Activated T-helper 2 cell treated with anti-CD3 and anti-CD28 coated beads, Interferon-gamma antibody, Interleukin-2, Interleukin-4, amounts not matched to agents 10 μg/mL and 5 μg/mL and 100 μg/mL, durations not matched to agents 14 hours and 24 hours and 36 hours (primary cell): ENCODE measurements around the gene ERCC6. TPM values are rescaled to one million over a fixed set of nuclear protein-coding genes. Genes with fewer than 3 reads are reported as not detected.

Experiments used
- DNase-seq: peaks from one replicate; pipeline ENCODE4 v3.0.0; 2021; ENCODE audit warnings: low spot score
- H3K27ac Mint-ChIP-seq: one replicate; pipeline ENCODE4 v1.8.0; 2021; ENCODE audit warnings: mixed read lengths
- H3K27me3 Mint-ChIP-seq: one replicate; pipeline ENCODE4 v1.8.0; 2021; ENCODE audit warnings: low read depth, mixed read lengths
- H3K36me3 Mint-ChIP-seq: one replicate; pipeline ENCODE4 v1.8.0; 2021; ENCODE audit warnings: low read depth, mixed read lengths
- H3K4me1 Mint-ChIP-seq: one replicate; pipeline ENCODE4 v1.8.0; 2021; ENCODE audit warnings: low read depth, mixed read lengths
- H3K4me3 Mint-ChIP-seq: one replicate; pipeline ENCODE4 v1.8.0; 2021; ENCODE audit warnings: low read depth, mild to moderate bottlenecking, moderate library complexity, mixed read lengths
- H3K9me3 Mint-ChIP-seq: one replicate; pipeline ENCODE4 v1.8.0; 2021; ENCODE audit warnings: mixed read lengths
- intact Hi-C: fragments of 100-400 bp; cut with micrococcal nuclease; formaldehyde crosslinking; loops from one replicate; pipeline ENCODE4 v1.15.1; 2023
- total RNA-seq: library from RNA; stranded (reverse); gene quantifications from 2 replicates; pipeline ENCODE4 v1.2.3, GENCODE V29; 2022

ERCC6 gene
- total RNA-seq, 1 donor from 2014 or later, result 26.2 TPM

GRCh38 chr10:49519717-49520116 lies 19.2 kb downstream of the ERCC6 start:
- Mint-ChIP-seq H3K4me3 (no peak overlapping the region), H3K27me3 (no peaks in the 10 kb centered on the region), H3K9me3 (no peaks in the 10 kb centered on the region), H3K36me3 (peaks cover 57% of the 10 kb centered on the region), H3K4me1 (peaks cover 6% of the 10 kb centered on the region), H3K27ac (no peak overlapping the region)
- no peak for DNase-seq
- intact Hi-C loops, result loop anchor here (1.0 to 2.0 kb wide), 2 partner anchors 112 to 861 kb away; no protein-coding TSS in a partner anchor

- no peak for DNase-seq
- H3K9me3 Mint-ChIP-seq, result no peaks in the 10 kb centered on the region
- intact Hi-C loops, result loop anchor here (1.0 to 2.0 kb wide), 2 partner anchors 112 to 860 kb away; no protein-coding TSS in a partner anchor
- H3K36me3 Mint-ChIP-seq, result peaks cover 52% of the 10 kb centered on the region
- peaks cover 6% of the 10 kb centered on the region for H3K4me1 Mint-ChIP-seq
- no peaks in the 10 kb centered on the region for H3K27me3 Mint-ChIP-seq
- H3K4me3 Mint-ChIP-seq, result no peak overlapping the region
- no peak overlapping the region for H3K27ac Mint-ChIP-seq
Observed at GRCh38 chr10:49518982-49519578, 19.8 kb downstream of the ERCC6 start.

- Mint-ChIP-seq H3K36me3 (peaks cover 49% of the 10 kb centered on the region), H3K9me3 (no peaks in the 10 kb centered on the region), H3K4me1 (peaks cover 6% of the 10 kb centered on the region), H3K27ac (no peak overlapping the region), H3K27me3 (no peaks in the 10 kb centered on the region), H3K4me3 (no peak overlapping the region)
- intact Hi-C loops, result loop anchor here (2.0 kb wide), 1 partner anchor 860 kb away; no protein-coding TSS in a partner anchor
- no peak for DNase-seq
Observed at GRCh38 chr10:49518566-49518965, 20.4 kb downstream of the ERCC6 start.

GRCh38 chr10:49516216-49516970 lies 22.5 kb downstream of the ERCC6 start:
- no peak for DNase-seq
- intact Hi-C loops, result no loop called here
- Mint-ChIP-seq H3K36me3 (peaks cover 43% of the 10 kb centered on the region), H3K27me3 (no peaks in the 10 kb centered on the region), H3K4me3 (no peak overlapping the region), H3K9me3 (no peaks in the 10 kb centered on the region), H3K27ac (no peak overlapping the region), H3K4me1 (peaks cover 6% of the 10 kb centered on the region)

GRCh38 chr10:49512121-49512809 lies 26.7 kb downstream of the ERCC6 start:
- no peak for DNase-seq
- H3K27me3 Mint-ChIP-seq, result peaks cover 2% of the 10 kb centered on the region

GRCh38 chr10:49509771-49510303 lies 29.1 kb downstream of the ERCC6 start:
- intact Hi-C loops, result loop anchor here (5.0 kb wide), 1 partner anchor 528 kb away; no protein-coding TSS in a partner anchor
- H3K27me3 Mint-ChIP-seq, result peaks cover 2% of the 10 kb centered on the region
- no peak overlapping the region for H3K27ac Mint-ChIP-seq
- no peak overlapping the region for H3K4me3 Mint-ChIP-seq
- H3K4me1 Mint-ChIP-seq, result peaks cover 28% of the 10 kb centered on the region
- no peak for DNase-seq
- peaks cover 17% of the 10 kb centered on the region for H3K36me3 Mint-ChIP-seq
- no peaks in the 10 kb centered on the region for H3K9me3 Mint-ChIP-seq

More at GRCh38 chr10:49512121-49512809, 26.7 kb downstream of the ERCC6 start:
- Mint-ChIP-seq H3K36me3 (peaks cover 22% of the 10 kb centered on the region), H3K9me3 (no peaks in the 10 kb centered on the region), H3K4me1 (peaks cover 22% of the 10 kb centered on the region), H3K27ac (no peak overlapping the region), H3K4me3 (no peak overlapping the region)
- intact Hi-C loops, result loop anchor here (1.0 to 5.0 kb wide), 2 partner anchors 105 to 530 kb away; no protein-coding TSS in a partner anchor

- Mint-ChIP-seq H3K9me3 (no peaks in the 10 kb centered on the region), H3K27ac (no peak overlapping the region), H3K4me1 (peaks cover 28% of the 10 kb centered on the region), H3K4me3 (no peak overlapping the region), H3K36me3 (peaks cover 17% of the 10 kb centered on the region), H3K27me3 (peaks cover 2% of the 10 kb centered on the region)
- no peak for DNase-seq
- intact Hi-C loops, result no loop called here
Observed at GRCh38 chr10:49508654-49509053, 30.3 kb downstream of the ERCC6 start.

- no peak overlapping the region for H3K27ac Mint-ChIP-seq
- DNase-seq, result peak; percentile 32
- intact Hi-C loops, result no loop called here
- H3K4me1 Mint-ChIP-seq, result peaks cover 28% of the 10 kb centered on the region
- H3K4me3 Mint-ChIP-seq, result no peak overlapping the region
- peaks cover 2% of the 10 kb centered on the region for H3K27me3 Mint-ChIP-seq
- no peaks in the 10 kb centered on the region for H3K9me3 Mint-ChIP-seq
- H3K36me3 Mint-ChIP-seq, result peaks cover 18% of the 10 kb centered on the region
Observed at GRCh38 chr10:49508249-49508648, 30.7 kb downstream of the ERCC6 start.

GRCh38 chr10:49505589-49505988 lies 33.3 kb downstream of the ERCC6 start:
- H3K27ac Mint-ChIP-seq, result no peak overlapping the region

GRCh38 chr10:49505076-49505475 lies 33.8 kb downstream of the ERCC6 start:
- H3K4me3 Mint-ChIP-seq, result no peak overlapping the region
- intact Hi-C loops, result no loop called here

More at GRCh38 chr10:49505589-49505988, 33.3 kb downstream of the ERCC6 start:
- Mint-ChIP-seq H3K27me3 (peaks cover 2% of the 10 kb centered on the region), H3K36me3 (peaks cover 28% of the 10 kb centered on the region), H3K4me1 (peaks cover 29% of the 10 kb centered on the region), H3K4me3 (no peak overlapping the region), H3K9me3 (no peaks in the 10 kb centered on the region)
- no peak for DNase-seq
- intact Hi-C loops, result no loop called here

GRCh38 chr10:49504528-49504927 lies 34.4 kb downstream of the ERCC6 start:
- H3K27ac Mint-ChIP-seq, result no peak overlapping the region
- intact Hi-C loops, result no loop called here
- H3K36me3 Mint-ChIP-seq, result peaks cover 28% of the 10 kb centered on the region
- peaks cover 33% of the 10 kb centered on the region for H3K4me1 Mint-ChIP-seq
- H3K27me3 Mint-ChIP-seq, result no peaks in the 10 kb centered on the region
- H3K4me3 Mint-ChIP-seq, result no peak overlapping the region
- H3K9me3 Mint-ChIP-seq, result no peaks in the 10 kb centered on the region
- no peak for DNase-seq

More at GRCh38 chr10:49505076-49505475, 33.8 kb downstream of the ERCC6 start:
- Mint-ChIP-seq H3K27me3 (no peaks in the 10 kb centered on the region), H3K4me1 (peaks cover 31% of the 10 kb centered on the region), H3K27ac (no peak overlapping the region), H3K36me3 (peaks cover 28% of the 10 kb centered on the region), H3K9me3 (no peaks in the 10 kb centered on the region)
- DNase-seq, result no peak

- no peak for DNase-seq
- Mint-ChIP-seq H3K4me1 (peaks cover 29% of the 10 kb centered on the region), H3K4me3 (no peak overlapping the region), H3K27ac (no peak overlapping the region), H3K9me3 (no peaks in the 10 kb centered on the region), H3K27me3 (no peaks in the 10 kb centered on the region), H3K36me3 (peaks cover 40% of the 10 kb centered on the region)
- intact Hi-C loops, result no loop called here
Observed at GRCh38 chr10:49502358-49502757, 36.6 kb downstream of the ERCC6 start.
